22Rv1 (cell line): ENCODE results near the gene CSPG4.

Experiments used
- H3K27ac ChIP-seq: fragments of 450-650 bp; 2 replicates; pipeline ENCODE4 v1.5.1; 2017
- ZFX ChIP-seq: fragments of 450-650 bp; IDR thresholded peaks from 2 replicates; pipeline ENCODE4 v1.6.1; 2017; ENCODE audit warnings: antibody characterized with exemption, borderline replicate concordance
- TF ChIP-seq, protein P1 (sequence below): fragments of 450-650 bp; IDR thresholded peaks from 2 replicates; pipeline ENCODE4 v1.5.1; 2017; ENCODE audit warnings: mild to moderate bottlenecking

Gene CSPG4

DNA sequence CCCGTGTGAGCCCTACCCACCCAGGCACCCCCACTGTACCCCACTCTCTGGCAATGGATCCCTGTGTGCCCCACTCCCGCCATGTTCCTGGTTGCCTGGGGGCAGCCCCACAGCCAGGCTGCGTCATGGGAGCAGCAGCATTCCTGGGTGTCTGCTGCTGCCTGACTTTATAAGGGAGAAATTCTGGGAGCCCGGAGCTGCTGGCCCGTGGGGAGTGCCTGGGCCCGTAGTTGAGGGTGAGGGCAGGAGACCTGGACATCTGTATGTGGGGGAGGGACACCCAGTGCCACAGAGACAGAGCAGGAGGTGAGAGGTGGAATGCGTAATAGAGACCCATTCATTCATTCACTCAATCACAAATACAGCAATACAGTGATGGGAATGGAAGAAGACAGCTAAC is 15.1 kb downstream of the CSPG4 start:
- no peak overlapping the region for H3K27ac ChIP-seq
- TF ChIP-seq ZFX, result no peak
- TF ChIP-seq, protein P1, sequence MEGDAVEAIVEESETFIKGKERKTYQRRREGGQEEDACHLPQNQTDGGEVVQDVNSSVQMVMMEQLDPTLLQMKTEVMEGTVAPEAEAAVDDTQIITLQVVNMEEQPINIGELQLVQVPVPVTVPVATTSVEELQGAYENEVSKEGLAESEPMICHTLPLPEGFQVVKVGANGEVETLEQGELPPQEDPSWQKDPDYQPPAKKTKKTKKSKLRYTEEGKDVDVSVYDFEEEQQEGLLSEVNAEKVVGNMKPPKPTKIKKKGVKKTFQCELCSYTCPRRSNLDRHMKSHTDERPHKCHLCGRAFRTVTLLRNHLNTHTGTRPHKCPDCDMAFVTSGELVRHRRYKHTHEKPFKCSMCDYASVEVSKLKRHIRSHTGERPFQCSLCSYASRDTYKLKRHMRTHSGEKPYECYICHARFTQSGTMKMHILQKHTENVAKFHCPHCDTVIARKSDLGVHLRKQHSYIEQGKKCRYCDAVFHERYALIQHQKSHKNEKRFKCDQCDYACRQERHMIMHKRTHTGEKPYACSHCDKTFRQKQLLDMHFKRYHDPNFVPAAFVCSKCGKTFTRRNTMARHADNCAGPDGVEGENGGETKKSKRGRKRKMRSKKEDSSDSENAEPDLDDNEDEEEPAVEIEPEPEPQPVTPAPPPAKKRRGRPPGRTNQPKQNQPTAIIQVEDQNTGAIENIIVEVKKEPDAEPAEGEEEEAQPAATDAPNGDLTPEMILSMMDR, result no peak

DNA sequence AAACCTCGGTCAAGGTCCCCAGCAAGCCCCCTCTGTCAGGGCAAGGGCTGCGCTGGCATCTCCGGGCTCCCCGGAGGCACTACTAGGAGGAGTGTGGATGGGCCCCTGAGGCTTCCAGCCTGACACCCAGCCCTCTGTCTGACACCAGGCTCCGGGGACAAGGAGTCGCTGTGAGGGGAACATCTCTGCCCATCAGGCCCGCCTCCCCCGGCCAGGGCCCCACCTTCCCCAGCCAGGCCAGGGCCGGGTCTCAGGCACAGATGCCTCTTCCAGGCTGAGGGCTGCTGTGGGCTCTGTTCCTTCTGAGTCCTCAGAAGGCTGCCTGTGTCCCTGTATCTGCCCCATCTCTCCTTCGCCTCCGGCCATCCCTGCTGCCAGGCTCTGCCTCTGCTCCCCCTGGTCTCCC is 15.8 kb downstream of the CSPG4 start:
- TF ChIP-seq ZFX, result no peak
- TF ChIP-seq, protein P1, result no peak
- H3K27ac ChIP-seq, result no peak overlapping the region

DNA sequence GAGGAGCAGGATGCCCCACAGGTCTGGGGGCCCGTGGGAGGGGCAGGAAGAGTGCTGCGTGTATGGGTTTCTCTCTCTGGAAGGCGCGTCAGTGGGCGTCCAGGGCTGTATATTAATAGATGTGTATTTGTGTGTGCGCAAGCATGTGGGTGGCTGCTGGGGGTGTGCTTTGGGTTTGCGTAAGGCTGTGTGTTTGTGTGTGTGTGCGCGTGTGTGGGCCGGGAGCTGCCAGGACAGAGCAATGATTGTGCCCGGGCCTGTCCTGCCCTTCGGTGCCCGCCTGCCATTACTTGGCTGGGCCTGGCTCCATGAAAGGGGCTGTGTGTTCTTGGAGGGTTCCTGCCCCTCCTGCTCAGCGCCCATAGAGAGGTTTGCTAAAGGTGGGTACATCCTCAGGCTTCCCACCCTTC is 16.3 kb downstream of the CSPG4 start:
- TF ChIP-seq, protein P1, result no peak
- TF ChIP-seq ZFX, result no peak
- no peak overlapping the region for H3K27ac ChIP-seq

DNA sequence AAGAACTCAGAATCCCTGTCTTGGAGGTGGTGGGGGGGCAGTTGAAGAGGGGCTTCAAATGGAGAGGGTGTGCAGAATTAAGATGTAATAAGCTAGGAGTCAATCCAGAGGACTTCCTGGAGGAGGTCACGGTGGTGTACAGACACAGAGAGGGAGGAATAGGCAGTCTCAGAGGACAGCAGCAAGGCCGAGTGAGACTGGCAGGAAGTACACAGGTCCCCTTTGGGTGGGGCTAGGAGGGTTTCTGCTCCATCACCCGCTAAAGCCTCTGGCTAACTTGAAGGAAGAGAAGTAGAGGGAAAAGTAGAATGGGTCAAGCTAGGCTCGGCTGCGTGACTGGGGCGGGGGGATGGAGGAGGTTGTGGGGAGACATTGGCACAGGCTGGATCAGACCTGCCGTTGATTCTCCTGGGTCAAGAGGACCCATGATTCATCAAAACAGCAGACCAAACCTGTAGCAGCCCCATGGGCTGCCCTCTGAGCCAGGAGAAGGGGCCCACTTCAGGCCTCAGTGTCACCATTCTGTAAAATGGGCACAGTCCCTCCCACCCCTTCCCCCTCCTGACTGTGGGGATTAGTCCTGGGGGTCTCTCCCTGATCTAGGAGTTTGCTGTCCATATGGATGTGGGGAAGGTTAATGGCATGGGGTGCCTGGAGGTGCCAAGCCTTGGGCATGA is 16.9 kb downstream of the CSPG4 start:
- TF ChIP-seq ZFX, result no peak
- TF ChIP-seq, protein P1, result no peak
- no peak overlapping the region for H3K27ac ChIP-seq

DNA sequence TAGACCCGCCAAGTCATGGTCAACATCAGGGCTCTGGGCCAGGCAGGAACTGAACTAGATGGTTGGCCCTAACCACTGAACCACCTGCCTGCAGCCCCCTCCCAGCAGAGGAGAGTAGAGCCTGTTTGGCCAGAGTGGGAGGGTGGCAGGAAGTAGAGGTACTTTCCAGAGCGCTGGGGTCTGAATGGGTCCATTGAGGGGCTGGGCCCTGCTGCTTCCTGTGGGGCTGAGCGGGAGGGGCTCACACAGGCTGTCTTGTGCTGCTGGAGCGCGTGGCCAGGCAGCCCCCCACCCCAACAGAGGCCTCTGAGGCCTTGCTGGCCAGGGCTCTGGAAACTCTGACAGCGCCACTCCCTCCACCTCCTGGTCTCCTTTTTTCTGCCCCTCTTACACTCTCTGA is 17.4 kb downstream of the CSPG4 start:
- TF ChIP-seq ZFX, result no peak
- TF ChIP-seq, protein P1, result no peak
- no peak overlapping the region for H3K27ac ChIP-seq

DNA sequence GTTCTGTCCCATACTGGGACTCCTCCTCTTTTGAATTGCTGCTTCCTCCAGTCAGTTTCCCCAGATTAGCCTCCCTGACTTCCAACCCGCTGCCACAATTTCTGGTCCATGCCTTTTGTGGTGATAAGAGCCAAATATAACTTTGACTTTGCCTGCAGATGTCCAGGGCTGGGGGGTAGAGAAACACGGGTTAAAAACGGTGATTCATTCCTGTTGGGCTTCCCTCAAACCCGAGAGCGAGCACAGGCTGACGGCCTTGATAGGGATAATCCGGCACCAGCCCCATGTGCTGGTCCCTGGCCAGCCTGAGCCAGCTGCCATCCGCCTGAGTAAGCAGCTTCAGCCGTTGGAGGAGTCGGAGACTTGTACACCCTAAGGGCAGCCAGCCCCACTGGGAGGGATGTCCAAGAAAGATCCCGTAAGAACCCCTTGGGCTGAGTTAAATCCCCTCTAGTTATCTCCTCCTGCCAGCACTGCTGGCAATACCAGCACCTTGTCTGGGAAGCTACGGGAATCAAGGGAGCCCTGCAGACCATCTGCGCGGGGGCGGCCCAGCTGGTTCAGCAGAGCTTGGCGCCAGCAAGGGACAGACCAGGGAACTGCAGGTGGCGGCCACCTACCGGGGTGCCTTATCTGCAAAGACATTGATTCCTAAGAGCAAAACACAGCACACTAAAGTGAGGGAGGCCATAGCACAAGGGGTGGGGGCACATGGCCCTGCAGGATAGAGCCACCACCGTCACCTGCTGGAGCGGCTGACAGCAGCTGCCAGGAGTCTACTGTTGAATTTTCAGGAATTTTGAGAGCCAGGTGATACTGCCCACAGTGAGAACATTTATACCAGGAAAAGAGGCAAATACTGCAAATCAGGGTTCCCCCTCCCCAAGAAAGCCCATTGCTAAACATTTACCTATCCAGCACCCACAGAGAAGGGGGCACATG is 18.1 kb downstream of the CSPG4 start:
- no peak for TF ChIP-seq ZFX
- TF ChIP-seq, protein P1, result no peak
- H3K27ac ChIP-seq, result no peak overlapping the region
